Hepatocyte (in vitro differentiated cells): ENCODE measurements around the gene SIL1.

Experiments used
- CTCF ChIP-seq: fragments of 200-600 bp; sonication (generic); IDR thresholded peaks from 2 replicates; pipeline ENCODE4 v1.5.1; 2016; ENCODE audit warnings: antibody characterized with exemption, mild to moderate bottlenecking; ENCODE audit not compliant: poor library complexity
- EZH2 ChIP-seq: fragments of 200-600 bp; sonication (generic); IDR thresholded peaks from 2 replicates; pipeline ENCODE4 v1.6.1; 2016; ENCODE audit warnings: antibody characterized with exemption, mild to moderate bottlenecking, borderline replicate concordance

- TF ChIP-seq CTCF: no peak
- TF ChIP-seq EZH2: no peak
These were observed 145.2 kb downstream of the SIL1 start for GRCh38 chr5:139052975-139053374.
